Measurements from ENCODE around the gene PRKCB.
"Not testable (repeated sequence)": the region's sequence is repeated elsewhere in the genome, so short reads cannot be mapped to it uniquely, and the experiment has no call there.

PRKCB gene

DNA sequence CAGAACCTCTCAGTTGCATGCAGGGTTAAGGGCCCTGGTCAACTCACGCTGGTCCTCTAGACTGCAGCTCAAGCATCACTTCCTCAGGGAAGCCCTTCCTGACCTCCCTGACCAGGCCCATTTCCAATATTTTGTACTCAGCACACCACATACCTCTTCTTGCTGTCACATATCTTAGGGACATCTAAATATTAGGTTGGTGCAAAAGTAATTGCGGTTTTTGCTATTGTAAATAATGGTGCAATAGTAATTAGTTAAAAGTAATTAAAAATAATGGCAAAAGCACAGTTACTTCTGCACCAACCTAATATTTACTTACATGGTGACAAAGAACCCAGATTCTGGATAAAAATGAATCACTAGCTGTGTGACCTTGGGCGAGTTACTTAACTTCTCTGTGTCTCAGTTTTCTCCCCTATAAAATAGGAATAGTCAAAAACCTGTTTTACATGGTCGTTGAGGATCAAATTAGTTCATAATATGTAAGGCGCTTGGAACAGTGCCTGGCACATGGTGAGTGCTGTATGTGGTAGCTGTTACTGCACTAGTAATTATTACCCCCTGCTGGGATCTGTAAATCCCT lies 177.4 kb downstream of the PRKCB start:
- no peak for DNase-seq

DNA sequence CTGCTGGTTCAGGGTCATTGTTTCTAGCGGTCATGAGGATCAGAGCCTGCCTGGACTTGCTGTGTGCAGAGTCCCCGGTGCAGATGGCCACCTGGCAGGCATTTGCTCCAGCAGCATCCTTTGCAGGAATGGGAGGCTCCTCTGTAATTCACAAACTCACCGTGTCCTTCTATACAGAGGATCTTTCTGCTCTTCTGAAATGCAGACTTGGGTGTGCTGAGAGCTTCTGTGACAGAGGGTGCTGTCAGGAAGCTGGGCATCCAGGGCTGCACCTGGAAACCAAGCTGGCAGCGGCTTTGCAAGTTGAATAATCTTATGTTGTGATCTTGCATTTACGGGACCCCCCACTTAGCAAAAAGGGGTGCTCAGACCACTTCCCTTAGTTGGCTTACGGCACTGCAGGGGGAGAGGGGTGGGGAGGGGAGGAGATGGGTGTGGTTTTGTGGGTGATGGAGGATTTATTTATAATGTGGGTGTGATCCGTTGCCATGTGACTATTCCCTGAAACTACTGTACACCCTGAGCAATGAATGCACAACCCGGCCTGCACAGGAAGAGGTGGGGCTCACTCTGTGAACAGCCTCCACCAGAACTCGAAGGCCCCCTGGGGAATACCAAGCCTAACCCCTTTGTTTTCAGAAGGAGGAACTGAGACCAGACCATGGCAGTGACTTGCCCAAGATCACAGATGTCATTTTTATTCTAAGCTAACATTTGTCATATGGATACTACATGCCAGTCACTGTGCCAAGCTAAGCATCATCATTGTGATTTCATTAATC lies 178.3 kb downstream of the PRKCB start:
- no peak for DNase-seq

DNA sequence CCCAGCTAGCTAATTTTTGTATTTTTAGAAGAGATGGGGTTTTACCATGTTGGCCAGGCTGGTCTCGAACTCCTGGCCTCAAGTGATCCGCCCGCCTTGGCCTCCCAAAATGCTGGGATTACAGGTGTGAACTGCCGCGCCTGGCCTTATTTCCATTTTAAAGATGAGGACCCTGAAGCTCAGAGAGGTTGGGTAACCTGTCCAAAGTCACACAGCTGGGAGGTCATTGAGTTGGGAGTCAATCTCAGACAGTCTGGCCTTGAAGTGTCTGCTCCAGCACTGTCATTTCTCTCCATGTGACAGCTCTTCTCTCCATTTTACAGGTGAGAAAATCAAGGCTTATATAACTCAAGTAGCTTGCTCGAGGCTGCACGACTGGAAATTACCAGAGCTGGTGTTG lies 179.2 kb downstream of the PRKCB start:
- DNase-seq: not testable (repeated sequence)

DNA sequence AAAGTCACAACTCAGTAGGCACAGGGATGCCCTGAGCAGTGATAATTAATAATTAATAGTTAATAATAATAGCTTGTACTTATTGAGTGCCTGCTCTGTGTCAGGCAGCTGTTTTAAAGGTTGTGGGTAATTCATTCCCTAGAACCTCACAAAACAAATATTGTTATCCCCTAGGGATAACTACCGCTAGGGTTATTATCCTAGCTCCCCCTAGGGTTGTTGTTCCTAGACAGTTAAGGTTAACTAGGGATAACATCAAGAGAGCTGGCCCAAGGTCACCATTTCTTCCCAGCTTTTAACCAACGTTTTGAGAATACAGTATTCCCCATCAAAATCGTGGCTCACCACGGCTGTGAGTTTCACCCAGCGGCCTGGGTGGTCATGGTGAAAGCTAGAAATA lies 180.1 kb downstream of the PRKCB start:
- DNase-seq: no peak

DNA sequence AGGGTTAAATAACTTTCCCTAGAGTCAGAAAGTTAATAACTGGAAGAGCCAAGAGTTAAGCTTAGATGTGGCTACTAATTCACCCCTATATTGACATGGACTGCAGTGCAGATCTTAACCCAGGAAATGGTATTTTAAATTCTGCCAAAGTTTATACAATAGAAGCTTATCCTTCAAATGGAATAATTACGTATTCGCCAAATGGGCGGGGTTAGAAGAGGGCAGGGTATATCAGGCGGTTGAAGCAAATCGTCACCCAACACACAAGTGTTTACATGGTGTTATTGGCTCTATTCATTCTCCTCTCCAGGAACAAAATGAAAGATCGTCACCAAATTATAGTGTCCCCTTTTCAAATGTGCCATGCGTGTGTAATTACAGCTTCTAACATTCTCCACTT lies 182.7 kb downstream of the PRKCB start:
- DNase-seq: no peak

DNA sequence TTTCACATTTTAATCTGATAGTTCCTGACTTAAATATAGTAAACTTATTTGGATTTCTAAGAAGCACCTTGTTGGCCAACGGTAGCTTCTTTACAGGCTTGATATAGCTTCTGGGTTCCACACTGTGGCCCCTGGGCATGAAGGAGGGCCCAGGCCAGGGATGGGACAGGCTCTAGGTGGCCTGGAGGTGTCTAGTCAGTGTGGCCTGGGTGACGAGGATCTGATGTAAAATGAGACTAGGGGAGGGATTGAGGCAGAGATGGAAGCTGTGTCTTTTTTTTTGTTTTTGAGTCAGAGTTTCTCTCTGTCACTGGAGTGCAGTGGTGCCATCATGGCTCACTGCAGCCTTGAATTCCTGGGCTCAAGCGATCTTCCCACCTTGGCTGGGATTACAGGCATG lies 187.0 kb downstream of the PRKCB start:
- DNase-seq: no peak

DNA sequence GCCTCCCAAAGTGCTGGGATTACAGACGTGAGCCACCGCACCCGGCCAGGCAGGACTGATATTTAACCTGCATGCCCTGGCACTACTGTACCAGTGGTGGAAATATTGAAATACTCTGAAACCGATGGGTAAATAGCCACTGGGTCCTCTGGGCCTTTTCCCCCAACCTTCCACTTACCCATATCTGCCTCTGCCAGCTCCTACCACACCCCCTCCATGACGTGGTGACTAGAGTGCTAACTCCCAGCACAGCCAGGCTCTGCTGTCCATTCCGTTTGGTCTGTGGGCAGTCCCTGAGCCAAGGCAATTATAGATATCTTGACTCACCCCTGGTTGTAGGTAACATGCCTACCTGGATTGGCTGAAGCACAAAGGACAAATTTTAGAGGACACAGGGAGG lies 187.8 kb downstream of the PRKCB start:
- DNase-seq: no peak

DNA sequence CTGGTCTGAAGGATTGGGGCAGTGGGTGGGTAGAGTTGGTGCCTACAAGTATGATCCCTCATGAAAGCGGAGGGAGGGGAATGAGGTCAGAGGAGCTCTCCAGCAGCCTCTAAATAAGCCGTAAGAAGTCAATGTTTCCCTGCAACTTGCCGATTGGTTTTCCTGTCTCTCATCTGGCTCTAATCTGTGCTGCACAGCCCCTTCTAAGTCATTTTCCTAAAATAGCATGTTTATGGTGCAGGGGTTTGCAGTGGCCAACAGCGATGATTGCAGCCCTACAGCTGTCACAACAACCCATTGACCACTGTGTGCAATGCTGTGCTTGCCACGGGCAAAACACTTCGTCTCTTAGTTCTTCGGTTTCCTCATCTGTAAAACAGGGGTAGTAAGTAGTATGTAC lies 189.2 kb downstream of the PRKCB start:
- DNase-seq: no peak

DNA sequence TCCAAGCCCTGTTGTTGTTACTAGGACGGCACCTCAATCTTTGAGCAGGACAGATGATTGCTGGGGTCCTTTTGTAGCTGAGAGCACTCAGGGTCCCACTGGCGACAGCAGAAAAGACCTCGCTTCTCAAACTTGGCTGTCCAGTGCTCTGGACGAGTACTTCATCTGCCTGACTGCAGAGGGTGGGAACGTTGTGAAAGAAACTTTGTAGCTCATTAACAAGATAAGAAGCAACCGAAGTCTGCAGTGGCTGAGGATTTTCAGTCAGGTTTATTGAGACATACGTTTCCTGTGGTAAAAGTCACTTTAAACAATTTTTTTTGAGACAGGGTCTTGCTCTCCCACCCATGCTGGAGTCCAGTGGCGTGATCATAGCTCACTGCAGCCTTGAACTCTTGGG lies 191.7 kb downstream of the PRKCB start:
- DNase-seq: no peak

DNA sequence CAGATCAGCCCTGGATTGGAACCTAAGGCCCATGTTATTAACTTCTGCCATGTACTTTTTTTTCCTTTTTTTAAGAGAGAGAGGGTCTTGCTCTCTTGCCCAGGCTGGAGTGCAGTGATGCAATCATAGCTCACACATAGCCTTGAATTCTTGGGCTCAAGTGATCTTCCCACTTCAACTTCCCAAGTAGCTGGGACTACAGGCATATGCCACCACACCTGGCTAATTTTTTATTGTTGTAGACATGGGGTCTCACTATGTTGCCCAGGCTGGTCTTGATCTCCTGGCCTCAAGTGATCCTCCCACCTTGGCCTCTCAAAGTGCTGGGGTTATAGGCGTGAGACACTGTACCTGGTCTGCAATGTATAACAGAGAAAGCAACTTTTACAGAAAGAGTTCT lies 194.1 kb downstream of the PRKCB start:
- not testable (repeated sequence) for DNase-seq

DNA sequence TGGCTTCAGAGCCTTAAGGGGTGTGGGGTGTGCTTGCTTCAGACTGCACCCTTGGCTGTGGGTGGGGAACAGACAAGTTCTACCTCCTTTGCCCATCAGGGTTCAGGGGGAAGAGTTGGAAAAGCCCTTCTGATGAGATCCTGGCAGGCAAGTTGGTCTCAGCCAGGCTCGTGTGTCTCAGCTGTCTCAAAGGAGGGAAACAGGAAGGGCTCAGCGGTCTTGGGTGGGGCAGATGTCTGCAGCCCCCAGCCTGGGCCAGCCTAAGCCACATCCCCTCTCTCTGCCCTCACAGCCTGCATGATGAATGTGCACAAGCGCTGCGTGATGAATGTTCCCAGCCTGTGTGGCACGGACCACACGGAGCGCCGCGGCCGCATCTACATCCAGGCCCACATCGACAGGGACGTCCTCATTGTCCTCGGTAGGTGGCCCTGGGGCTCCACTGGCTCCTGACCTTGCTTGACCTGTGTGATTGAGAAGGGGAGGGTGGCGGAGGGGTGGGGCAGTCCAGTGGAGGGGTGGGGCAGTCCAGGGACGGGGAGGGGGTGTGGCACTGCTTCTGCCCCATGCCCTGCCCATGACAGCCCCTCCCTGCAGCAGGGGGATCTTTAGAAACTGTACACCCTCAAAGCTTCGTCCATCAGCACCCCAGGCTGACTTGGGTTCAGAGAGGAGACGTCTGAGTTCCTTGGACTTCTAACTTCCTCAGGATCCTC lies 199.5 kb downstream of the PRKCB start:
- no peak for DNase-seq

DNA sequence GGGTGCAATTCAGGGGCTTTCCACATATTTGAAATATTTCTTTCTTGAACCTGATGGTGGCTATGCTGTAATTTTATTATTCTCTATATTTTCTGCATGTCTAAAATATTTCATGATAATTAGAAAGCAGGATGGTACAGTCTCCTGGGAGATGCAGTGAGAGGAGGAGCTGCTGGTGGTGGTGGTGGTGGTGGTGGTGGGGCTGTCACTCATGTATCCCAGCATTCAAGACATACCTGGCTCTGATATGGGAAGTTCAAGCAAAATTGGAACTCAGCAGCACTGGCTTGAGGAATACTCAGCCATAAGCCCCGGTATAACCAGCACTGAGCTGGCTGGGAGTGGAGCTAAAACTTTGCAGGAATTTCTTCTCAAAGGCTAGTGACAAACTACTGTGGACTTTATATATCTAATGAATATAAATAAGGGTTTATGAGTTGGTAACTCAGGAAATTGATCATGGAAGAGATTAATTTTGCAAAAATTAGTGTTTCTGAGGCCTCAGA lies 200.3 kb downstream of the PRKCB start:
- no peak for DNase-seq

DNA sequence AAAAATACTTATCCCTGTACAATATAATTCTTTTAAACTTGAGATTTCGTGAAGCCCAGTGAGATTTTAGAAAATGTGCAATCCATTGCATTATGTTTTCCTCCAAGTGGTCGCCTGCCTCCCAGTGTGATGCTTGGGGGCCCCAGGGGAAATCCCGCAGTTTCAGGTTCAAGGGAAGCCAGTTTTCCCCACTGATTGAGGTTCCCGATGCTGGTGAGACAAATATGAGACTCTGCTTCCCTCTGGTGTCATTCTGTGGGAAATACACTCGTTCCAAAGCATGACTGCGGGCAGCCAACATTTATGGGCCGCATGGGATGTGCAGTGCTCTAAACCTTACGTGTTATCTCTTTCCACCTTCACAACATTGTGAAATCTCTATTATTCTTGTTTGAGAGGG lies 200.8 kb downstream of the PRKCB start:
- peak in 1 of 2 experiments; percentile 14 for DNase-seq

DNA sequence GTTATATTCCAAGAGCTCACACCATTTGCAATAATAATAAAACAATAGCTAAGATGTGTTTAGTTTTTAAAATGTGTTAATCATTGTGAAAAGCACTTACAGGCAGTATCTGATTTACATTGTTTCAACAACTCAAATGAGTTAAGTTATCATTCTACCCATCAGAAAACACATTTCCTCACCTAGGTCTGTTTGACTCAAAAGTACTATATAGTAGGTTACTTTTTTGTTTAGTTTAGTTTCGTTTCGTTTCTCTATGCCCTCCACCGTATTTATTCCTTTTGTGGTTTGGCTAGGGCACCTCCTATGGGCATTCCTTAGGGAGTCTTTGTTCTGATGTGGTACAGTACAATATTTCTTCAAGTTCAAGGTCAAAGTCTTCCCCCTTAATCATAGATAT lies 201.6 kb downstream of the PRKCB start:
- no peak for DNase-seq

DNA sequence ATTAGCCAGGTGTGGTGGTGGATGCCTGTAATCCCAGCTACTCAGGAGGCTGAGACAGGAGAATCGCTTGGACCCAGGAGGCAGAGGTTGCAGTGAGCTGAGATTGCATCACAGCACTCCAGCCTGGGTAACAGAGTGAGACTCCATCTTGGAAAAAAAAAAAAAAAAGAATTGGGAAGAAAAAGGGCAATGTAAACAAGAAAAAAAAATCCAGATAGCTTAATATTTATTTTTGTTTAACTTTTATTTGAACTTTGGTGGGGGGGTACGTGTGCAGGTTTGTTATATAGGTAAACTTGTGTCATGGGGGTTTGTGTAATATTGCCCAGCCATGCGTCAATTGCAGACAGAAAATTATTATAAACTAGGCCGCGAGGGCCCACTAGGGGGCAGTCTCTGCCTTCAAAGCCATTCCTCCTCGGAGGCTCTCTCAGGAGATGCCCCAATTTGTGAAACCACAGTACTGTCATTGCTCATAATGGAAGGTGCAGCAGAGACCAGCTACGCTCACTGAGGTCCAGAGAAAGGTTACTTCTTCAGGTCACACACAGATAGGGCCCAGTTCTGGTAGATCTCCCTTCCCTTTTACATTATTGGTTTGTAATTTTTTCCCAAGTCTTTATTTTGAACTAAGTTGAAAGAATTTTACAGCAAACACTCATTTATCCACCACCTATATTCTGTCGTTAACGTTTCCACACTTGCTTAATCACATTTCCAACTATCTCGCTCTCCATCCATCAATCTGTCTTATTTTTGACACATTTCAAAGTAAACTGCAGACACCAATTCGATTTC lies 206.2 kb downstream of the PRKCB start:
- peak; percentile 57 to 66 for DNase-seq

DNA sequence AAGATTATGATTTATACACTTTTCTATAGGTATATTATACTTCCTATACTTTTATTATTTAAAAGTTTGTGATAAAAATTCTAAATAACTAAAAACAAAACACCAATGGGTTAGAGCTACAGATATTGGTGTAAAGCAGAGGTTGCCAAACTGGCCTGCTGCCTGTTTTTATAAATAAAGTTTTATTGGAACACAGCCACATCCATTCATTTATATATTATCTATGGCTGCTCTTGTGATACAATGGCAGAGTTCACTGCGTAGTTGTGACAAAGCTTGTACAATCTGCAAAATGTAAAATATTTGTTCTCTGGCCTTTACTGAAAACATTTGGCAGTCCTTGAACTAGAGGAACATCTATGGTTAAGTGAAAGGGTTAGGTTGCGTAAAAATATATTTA lies 208.7 kb downstream of the PRKCB start:
- no peak for DNase-seq

DNA sequence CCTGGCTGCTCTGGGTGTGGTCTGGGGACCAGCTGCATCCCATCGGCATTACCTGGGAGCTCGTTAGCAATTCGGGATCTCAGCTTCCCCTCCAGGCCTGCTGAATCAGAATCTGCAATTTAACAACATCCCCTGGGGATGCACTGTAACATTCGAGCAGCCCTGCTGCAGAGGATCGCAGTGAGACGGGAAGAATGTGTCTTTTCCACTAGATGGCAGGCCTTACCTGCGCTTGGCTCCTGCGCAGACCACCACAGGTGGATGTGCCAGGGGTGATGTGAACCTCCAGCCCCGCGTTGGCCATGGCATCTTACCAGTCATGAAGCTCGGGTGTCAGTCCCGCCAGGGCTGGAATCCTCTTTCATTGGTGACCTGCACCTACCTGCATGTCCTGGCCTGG lies 209.9 kb downstream of the PRKCB start:
- DNase-seq: no peak

DNA sequence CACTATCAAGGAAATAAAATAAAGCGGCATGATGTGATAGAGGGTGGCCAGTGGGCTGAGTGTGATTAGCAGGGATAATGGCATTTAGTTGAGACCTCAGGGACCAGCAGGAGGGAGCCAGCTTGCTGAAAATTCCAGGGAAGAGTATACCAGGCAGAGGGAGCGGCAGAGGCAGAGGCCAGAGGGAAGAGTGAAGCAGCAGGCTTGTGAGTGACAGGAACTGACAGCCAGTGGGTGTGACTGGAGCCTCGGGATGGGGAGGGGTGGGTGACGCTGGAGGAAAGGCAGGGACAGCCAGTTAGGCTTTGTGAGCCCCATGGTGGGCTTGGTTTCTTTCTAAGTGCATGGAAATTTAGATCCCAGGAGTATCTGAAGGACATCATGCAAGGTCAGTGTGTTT lies 210.7 kb downstream of the PRKCB start:
- no peak for DNase-seq

DNA sequence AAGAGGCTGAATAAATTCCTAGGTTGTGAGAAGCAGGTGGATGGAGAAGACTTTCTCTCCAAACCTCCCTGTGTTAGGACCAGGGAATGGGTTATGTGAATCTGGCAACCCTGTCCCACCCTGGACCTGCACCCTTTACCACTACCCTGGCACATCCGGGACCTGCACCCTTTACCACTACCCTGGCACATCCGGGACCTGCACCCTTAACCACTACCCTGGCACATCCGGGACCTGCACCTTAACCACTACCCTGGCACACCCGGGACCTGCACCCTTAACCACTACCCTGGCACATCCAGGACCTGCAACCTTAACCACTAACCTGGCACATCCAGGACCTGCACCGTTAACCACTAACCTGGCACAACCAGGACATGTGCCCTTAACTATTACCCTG lies 213.3 kb downstream of the PRKCB start:
- DNase-seq: no peak

DNA sequence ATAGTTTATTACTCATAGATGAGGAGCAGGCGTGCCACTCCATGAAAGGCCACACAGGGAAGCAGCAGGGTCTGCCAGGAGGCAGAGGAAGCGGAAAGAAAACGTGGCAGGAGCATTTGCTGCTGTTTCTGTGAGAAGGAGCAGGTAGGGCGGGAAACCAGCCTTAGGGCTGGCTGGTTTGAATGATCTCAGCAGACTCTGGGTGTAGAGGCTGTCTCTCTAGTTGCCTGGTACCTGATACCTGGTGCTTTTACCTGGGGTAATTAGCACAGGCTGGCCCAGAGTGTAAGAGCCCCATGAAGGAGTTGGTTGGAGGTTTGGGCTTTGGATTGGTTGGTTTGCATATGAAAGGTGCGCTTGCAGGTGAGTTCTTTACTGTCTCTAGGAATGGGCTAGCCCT lies 215.3 kb downstream of the PRKCB start:
- no peak for DNase-seq

DNA sequence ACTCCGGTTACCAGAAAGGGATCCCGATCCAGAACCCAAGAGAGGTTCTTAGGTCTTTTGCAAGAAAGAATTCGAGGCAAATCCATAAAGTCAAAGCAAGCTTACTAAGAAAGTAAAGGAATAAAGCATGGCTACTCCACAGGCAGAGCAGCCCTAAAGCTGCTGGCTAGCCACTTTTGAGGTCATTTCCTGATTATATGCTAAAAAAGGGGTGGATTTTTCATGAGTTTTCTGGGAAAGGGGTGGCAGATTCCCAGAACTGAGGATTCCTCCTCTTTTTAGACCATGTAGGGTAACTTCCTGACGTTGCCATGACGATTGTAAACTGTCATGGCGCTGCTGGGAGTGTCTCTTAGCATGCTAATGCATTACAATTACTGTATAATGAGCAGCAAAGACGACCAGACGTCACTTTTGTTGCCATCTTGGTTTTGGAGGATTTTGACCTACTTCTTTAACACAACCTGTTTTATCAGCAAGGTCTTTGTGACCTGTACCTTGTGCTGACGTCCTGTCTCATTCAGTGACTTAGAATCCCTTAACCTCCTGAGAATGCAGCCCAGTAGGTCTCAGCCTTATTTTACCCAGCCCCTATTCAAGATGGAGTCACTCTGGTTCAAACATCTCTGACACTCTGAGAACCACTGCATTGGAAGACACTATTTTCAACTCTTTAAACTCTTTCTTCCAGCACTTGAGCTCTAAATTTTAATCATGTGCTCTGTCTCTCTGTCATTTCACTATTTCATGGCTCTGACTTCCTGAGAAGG lies 216.7 kb downstream of the PRKCB start:
- DNase-seq: no peak

All from AML-193 (cell line).